Small intestine (tissue), 7 donors: ENCODE results near the gene RIPK3. TPM values are rescaled to one million over a fixed set of nuclear protein-coding genes. Genes with fewer than 3 reads are reported as not detected.

Experiments
- DNase-seq, 2 donors: peaks; one replicate each; pipeline versions ENCODE4 v3.0.0 to v3.0.0-alpha.2; 2013
- FAIRE-seq: peaks from 2 replicates; lab custom pipeline; 2012; peaks lifted over from hg19 to GRCh38; lab: Jason Lieb, UNC
- H3K27ac ChIP-seq, 3 donors: one replicate each; pipeline ENCODE4 v1.5.1; 2013; ENCODE audit warnings: low read length in 2 of 3, mild to moderate bottlenecking in 2 of 3, control low read depth in 1 of 3, inconsistent platforms in 1 of 3, low read depth in 1 of 3, moderate library complexity in 1 of 3
- H3K27me3 ChIP-seq, 3 donors: one replicate each; pipeline ENCODE4 v1.6.1; 2013; ENCODE audit warnings: low read length in 3 of 3, inconsistent platforms in 1 of 3; ENCODE audit not compliant: control insufficient read depth in 3 of 3, insufficient read depth in 3 of 3
- H3K36me3 ChIP-seq, 3 donors: one replicate each; pipeline ENCODE4 v1.6.1; 2013; ENCODE audit warnings: low read length in 3 of 3, inconsistent platforms in 1 of 3, low read depth in 1 of 3, mild to moderate bottlenecking in 1 of 3, moderate library complexity in 1 of 3; ENCODE audit not compliant: control insufficient read depth in 3 of 3, insufficient read depth in 2 of 3
- H3K4me1 ChIP-seq, 3 donors: one replicate each; pipeline ENCODE4 v1.6.1; 2013; ENCODE audit warnings: low read length in 2 of 3, inconsistent platforms in 1 of 3, low read depth in 1 of 3, mild to moderate bottlenecking in 1 of 3, moderate library complexity in 1 of 3; ENCODE audit not compliant: control insufficient read depth in 3 of 3, insufficient read depth in 2 of 3
- H3K4me3 ChIP-seq, 3 donors: one replicate each; pipeline ENCODE4 v1.5.1; 2013; ENCODE audit warnings: low read length in 3 of 3, control low read depth in 1 of 3, inconsistent platforms in 1 of 3, low read depth in 1 of 3, mild to moderate bottlenecking in 1 of 3, moderate library complexity in 1 of 3
- H3K9me3 ChIP-seq, 2 donors: one replicate each; pipeline ENCODE4 v1.6.1; 2013; ENCODE audit warnings: low read depth in 1 of 2, low read length in 1 of 2; ENCODE audit not compliant: control insufficient read depth in 2 of 2, insufficient read depth in 1 of 2
- WGBS, 3 donors: extraction: QIAGEN DNeasy Blood & Tissue Kit; methylation state at CpG; one replicate each; pipeline ENCODE4 v1.1.7; 2013; 5-methylcytosine and 5-hydroxymethylcytosine counted together
- polyA plus RNA-seq, 4 donors: library from polyadenylated mRNA; stranded (reverse) in 3 of 4; unstranded in 1 of 4; fragments of 200-250 nt in 3 of 4; fragments of 120-200 nt in 1 of 4; gene quantifications; one replicate each; pipeline versions ENCODE4 v1.2.1 to v1.2.3, GENCODE V29; 2013
- donor health status: healthy with polysubstance abuse.
- donor health status: control.
- donor health status: control.
- donor health status: Bipolar disorder and iron deficiency.
- donor health status: healthy.

Gene RIPK3
- polyA plus RNA-seq, 4 donors, result 16.7 to 58.6 (median 33.6) TPM

DNA sequence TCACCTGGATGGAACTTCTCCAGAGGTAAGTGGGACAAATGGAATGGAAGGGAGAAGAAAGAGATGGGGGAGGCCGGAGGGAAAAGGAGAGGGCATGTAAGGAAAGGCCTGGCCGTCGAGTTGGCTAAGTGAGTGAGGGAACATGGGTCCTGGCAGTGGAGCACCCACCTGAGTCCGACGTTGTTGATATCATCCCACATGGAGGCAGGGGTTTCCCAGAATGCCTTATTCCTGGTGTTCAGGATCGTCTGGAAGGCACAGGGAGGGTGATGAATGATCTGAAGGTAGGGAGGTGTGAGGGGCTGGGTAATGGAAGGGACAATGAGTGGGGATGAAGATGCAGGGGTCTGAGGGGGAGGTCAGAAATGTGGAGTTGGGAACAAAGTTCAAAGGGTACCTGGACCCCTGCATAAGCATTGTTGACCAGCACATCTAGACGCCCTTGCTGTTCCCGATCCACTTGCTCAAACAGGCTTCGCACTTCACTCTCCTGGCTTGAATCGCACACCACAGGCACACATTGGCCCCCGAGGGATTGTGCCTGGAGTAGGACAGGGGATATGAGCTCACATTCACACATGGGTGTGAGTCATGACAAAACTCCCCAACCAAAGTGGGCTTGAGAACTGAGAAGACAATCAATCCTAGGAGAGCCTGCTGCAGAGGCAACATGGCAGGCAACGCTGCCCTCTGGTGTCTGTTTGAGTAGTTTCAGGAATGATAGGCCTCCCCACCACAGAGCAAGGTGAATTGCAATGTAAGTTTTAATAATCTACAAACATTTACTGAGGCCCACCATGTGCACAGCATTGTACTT, 43.2 kb downstream of the RIPK3 start:
- H3K4me1 ChIP-seq, result peaks cover 0 to 36% (median 0%) of the 10 kb centered on the region in 3 donors
- peak; percentile 72 to 77 for DNase-seq
- H3K9me3 ChIP-seq, result no peaks in the 10 kb centered on the region
- no peak overlapping the region for H3K4me3 ChIP-seq
- peaks cover under 1 to 53% (median 16%) of the 10 kb centered on the region in 3 donors for H3K36me3 ChIP-seq
- no peak for FAIRE-seq
- H3K27me3 ChIP-seq, result no peaks in the 10 kb centered on the region
- H3K27ac ChIP-seq, result peak overlapping the region in 1 of 3 donors; percentile 56
- WGBS, 3 donors, result 67% methylated on average over 12 of the region's 12 CpGs

DNA sequence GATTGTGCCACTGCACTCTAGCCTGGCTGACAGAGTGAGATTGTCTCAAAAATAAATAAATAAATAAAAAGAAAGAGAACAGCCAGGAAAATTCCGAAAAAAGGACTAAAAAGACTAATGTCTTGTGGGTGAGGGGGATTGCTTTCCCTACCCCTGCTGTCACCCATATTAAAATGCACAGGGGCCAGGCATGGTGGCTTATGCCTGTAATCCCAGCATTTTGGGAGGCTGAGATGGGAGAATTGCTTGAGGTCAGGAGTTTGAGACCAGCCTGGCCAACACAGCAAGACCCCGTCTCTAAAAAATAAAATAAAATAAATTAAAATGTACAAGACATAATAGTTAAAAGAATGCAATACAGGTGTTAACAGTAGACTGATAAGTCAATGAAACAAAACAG, 46.3 kb downstream of the RIPK3 start:
- FAIRE-seq, result no peak
- peaks cover 5 to 70% (median 29%) of the 10 kb centered on the region in 3 donors for H3K36me3 ChIP-seq
- WGBS, 3 donors, result 91 to 96% (median 95%) methylated on average over 2 of the region's 2 CpGs

GRCh38 chr14:24292118-24292807, 47.5 kb downstream of the RIPK3 start:
- H3K4me3 ChIP-seq, result no peak overlapping the region
- no peak overlapping the region for H3K27ac ChIP-seq
- no peaks in the 10 kb centered on the region for H3K9me3 ChIP-seq
- no peaks in the 10 kb centered on the region for H3K27me3 ChIP-seq
- WGBS, 3 donors, result 93 to 96% (median 93%) methylated on average over 11 of the region's 11 CpGs
- FAIRE-seq (no peak), DNase-seq (no peak)
- peaks cover 5 to 68% (median 29%) of the 10 kb centered on the region in 3 donors for H3K36me3 ChIP-seq
- peaks cover 0 to 8% (median 0%) of the 10 kb centered on the region in 3 donors for H3K4me1 ChIP-seq

More for the DNA sequence above, 46.3 kb downstream of the RIPK3 start:
- Histone ChIP-seq H3K4me1 (peaks cover 0 to 15% (median 0%) of the 10 kb centered on the region in 3 donors), H3K27ac (no peak overlapping the region), H3K4me3 (no peak overlapping the region), H3K9me3 (no peaks in the 10 kb centered on the region), H3K27me3 (no peaks in the 10 kb centered on the region)
- DNase-seq, result no peak

GRCh38 chr14:24291446-24292117, 48.2 kb downstream of the RIPK3 start:
- Histone ChIP-seq H3K4me3 (no peak overlapping the region), H3K4me1 (peaks cover 0 to under 1% (median 0%) of the 10 kb centered on the region in 3 donors), H3K9me3 (no peaks in the 10 kb centered on the region), H3K27me3 (no peaks in the 10 kb centered on the region), H3K36me3 (peaks cover 5 to 65% (median 29%) of the 10 kb centered on the region in 3 donors), H3K27ac (no peak overlapping the region)
- FAIRE-seq (no peak), DNase-seq (no peak)
- WGBS, 3 donors, result 85 to 96% (median 91%) methylated on average over 3 of the region's 3 CpGs

DNA sequence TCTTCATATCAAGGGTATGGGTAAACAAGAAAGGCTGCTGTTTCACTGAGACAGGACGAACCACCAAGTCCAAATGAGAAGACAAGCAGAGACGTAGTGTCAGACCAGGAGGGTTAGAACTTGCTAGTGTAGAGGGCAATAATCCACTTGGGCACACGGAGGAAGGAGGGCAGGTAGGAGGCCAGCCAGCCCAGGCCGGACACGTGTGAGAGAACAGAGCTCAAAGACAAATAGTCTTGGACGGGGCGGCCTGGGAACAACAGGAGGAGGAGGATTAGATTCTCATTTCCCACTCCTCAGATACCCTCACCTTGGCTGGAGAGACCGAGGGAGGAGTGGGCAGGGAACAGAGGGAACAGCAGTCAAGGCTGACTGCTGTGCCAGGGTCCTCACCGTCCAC, 49.0 kb downstream of the RIPK3 start:
- Histone ChIP-seq H3K27me3 (no peaks in the 10 kb centered on the region), H3K4me1 (no peaks in the 10 kb centered on the region), H3K4me3 (no peak overlapping the region), H3K36me3 (peaks cover 5 to 60% (median 22%) of the 10 kb centered on the region in 3 donors), H3K9me3 (no peaks in the 10 kb centered on the region), H3K27ac (no peak overlapping the region)
- DNase-seq, result no peak
- 89 to 92% (median 91%) methylated on average over 9 of the region's 9 CpGs for WGBS, 3 donors
- no peak for FAIRE-seq

DNA sequence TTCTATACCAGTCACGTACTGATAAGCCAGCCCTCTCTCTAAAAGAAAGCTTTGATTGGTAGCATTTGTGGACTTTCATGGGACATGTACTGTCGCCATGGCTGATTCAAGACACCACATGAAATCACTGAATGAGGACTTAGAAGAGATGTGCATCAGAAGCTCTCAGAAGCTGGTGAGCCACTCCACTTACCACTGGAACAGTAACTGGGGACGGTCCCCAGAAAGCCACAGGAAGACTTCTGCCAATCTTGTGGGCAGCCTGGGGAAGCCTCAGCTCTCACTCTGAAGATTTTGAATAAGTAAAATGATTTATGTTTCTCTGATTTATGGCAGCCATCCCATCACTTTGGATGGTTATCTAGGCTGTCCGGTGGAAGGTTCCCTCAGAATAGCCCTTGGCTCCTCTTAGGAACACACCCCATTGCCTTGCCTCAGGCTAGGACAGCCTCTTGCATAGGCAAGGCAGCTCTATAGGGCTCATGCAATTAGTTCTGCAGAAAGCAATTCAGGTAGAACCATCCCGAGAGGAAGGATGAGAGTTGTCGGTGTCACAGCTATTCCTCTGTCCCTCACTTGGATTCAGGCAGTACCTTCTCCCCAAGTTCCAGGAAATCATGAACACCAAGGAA, 50.0 kb downstream of the RIPK3 start:
- no peaks in the 10 kb centered on the region for H3K27me3 ChIP-seq
- DNase-seq, result no peak
- H3K36me3 ChIP-seq, result peaks cover 5 to 55% (median 22%) of the 10 kb centered on the region in 3 donors
- no peaks in the 10 kb centered on the region for H3K4me1 ChIP-seq
- no peak overlapping the region for H3K27ac ChIP-seq
- H3K4me3 ChIP-seq, result no peak overlapping the region
- FAIRE-seq, result no peak
- no peaks in the 10 kb centered on the region for H3K9me3 ChIP-seq
- 70 to 77% (median 73%) methylated on average over 6 of the region's 6 CpGs for WGBS, 3 donors

GRCh38 chr14:24286996-24287395, 52.8 kb downstream of the RIPK3 start:
- Histone ChIP-seq H3K27me3 (no peaks in the 10 kb centered on the region), H3K9me3 (no peaks in the 10 kb centered on the region), H3K27ac (no peak overlapping the region), H3K4me3 (no peak overlapping the region), H3K4me1 (no peaks in the 10 kb centered on the region), H3K36me3 (peaks cover 5 to 39% (median 16%) of the 10 kb centered on the region in 3 donors)
- FAIRE-seq (no peak), DNase-seq (no peak)
- WGBS, 3 donors, result 95 to 98% (median 95%) methylated on average over 5 of the region's 5 CpGs
